ENCODE measurements around the gene RNF146. TPM values are rescaled to one million over a fixed set of nuclear protein-coding genes. Genes with fewer than 3 reads are reported as not detected.

Gene RNF146
- total and polyA plus RNA-seq, 2 of the 13 experiments (the other 11 are each of a cell fraction or from before 2014, with no cell fraction given), result 18.8 to 27.6 TPM

DNA sequence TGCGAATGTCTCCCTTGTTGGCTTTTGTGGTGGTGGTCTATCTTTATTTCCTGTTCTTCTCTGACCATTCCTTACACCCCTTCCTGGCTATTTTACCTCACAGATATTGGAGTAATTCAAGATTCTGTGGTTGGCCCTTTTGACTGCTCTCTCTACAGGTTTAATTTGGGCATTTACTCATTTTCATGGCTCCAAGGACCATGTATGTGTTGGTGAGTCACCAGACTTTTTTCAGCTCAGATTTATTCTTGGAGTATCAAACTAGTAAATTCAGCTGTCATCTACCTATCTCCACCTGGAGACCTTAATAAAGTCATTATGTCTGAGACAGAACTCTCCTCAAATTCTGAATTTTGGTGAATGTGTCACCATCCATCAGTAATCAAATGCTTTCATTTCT, 15.5 kb downstream of the RNF146 start:
- Histone ChIP-seq H3K4me3 (replicated peaks in 1 of 3; ENCODE audit: insufficient read depth in 1 of 3, low read depth in 2 of 3, low read length in 3 of 3) (no peak overlapping the region), H3K9ac (ENCODE audit: insufficient read depth, low read depth, low read length) (no peak overlapping the region), H3K4me2 (ENCODE audit: low read depth, low read length) (no peak overlapping the region), H3K36me3 (replicated peaks in 1 of 2; ENCODE audit: control insufficient read depth in 1 of 2, insufficient read depth in 2 of 2, low read length in 2 of 2) (peaks cover 9 to 22% of the 10 kb centered on the region in 2 experiments), H3K27ac (ENCODE audit: extremely low read length, insufficient read depth, low read length) (no peak overlapping the region), H3K9me3 (ENCODE audit: low read length) (no peaks in the 10 kb centered on the region), H3K4me1 (ENCODE audit: insufficient read depth, low read length) (peaks cover 10% of the 10 kb centered on the region), H3K79me2 (ENCODE audit: insufficient read depth, low read length) (no peaks in the 10 kb centered on the region), H3K27me3 (ENCODE audit: control insufficient read depth in 1 of 2, insufficient read depth in 2 of 2, low read length in 2 of 2) (no peaks in the 10 kb centered on the region), H4K20me1 (ENCODE audit: insufficient read depth, low read length) (no peaks in the 10 kb centered on the region), H2AFZ (ENCODE audit: low read length) (no peak overlapping the region)
- POLR2A ChIA-PET, result no interaction called here
- CTCF ChIA-PET (ENCODE audit: low intra/inter-chr PET ratio, low total read pairs), result no interaction called here
- intact Hi-C loops (cut with micrococcal nuclease; ENCODE audit: unreplicated experiment), result no loop called here
- BruUV-seq (replicated peaks), result no TSS peak
- in situ Hi-C loops (cut with HindIII; ENCODE audit: extremely low pct_ligation_motif_present, low pct_unique_long_range_greater_than_20kb), result no loop called here
- ATAC-seq (no peak), DNase-seq (ENCODE audit: low spot score) (no peak), FAIRE-seq (no peak)
- 94% methylated on average over 1 of the region's 1 CpG for WGBS (ENCODE audit: low lambda C conversion rate)
- TF ChIP-seq, protein P1, sequence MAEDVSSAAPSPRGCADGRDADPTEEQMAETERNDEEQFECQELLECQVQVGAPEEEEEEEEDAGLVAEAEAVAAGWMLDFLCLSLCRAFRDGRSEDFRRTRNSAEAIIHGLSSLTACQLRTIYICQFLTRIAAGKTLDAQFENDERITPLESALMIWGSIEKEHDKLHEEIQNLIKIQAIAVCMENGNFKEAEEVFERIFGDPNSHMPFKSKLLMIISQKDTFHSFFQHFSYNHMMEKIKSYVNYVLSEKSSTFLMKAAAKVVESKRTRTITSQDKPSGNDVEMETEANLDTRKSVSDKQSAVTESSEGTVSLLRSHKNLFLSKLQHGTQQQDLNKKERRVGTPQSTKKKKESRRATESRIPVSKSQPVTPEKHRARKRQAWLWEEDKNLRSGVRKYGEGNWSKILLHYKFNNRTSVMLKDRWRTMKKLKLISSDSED (CRISPR knock-in tag; IDR thresholded peaks at IDR 0.05), result no peak
- no peak for TF ChIP-seq AHR (CRISPR knock-in tag; IDR thresholded peaks at IDR 0.05)
- 0 out of 2 replicates have a peak, but pooled peaks have one; percentile 8 for TF ChIP-seq CREB1 (IDR thresholded peaks at IDR 0.05)
- TF ChIP-seq CREB1 (CRISPR knock-in tag; IDR thresholded peaks at IDR 0.05), result no peak
- TF ChIP-seq, protein P2, sequence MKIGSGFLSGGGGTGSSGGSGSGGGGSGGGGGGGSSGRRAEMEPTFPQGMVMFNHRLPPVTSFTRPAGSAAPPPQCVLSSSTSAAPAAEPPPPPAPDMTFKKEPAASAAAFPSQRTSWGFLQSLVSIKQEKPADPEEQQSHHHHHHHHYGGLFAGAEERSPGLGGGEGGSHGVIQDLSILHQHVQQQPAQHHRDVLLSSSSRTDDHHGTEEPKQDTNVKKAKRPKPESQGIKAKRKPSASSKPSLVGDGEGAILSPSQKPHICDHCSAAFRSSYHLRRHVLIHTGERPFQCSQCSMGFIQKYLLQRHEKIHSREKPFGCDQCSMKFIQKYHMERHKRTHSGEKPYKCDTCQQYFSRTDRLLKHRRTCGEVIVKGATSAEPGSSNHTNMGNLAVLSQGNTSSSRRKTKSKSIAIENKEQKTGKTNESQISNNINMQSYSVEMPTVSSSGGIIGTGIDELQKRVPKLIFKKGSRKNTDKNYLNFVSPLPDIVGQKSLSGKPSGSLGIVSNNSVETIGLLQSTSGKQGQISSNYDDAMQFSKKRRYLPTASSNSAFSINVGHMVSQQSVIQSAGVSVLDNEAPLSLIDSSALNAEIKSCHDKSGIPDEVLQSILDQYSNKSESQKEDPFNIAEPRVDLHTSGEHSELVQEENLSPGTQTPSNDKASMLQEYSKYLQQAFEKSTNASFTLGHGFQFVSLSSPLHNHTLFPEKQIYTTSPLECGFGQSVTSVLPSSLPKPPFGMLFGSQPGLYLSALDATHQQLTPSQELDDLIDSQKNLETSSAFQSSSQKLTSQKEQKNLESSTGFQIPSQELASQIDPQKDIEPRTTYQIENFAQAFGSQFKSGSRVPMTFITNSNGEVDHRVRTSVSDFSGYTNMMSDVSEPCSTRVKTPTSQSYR (CRISPR knock-in tag; IDR thresholded peaks at IDR 0.05; ENCODE audit: borderline replicate concordance), result no peak
- TF ChIP-seq ZNF292 (CRISPR knock-in tag; IDR thresholded peaks at IDR 0.05; ENCODE audit: borderline replicate concordance, low read depth), result no peak
